ENCODE data around the gene CEP55.

DNA sequence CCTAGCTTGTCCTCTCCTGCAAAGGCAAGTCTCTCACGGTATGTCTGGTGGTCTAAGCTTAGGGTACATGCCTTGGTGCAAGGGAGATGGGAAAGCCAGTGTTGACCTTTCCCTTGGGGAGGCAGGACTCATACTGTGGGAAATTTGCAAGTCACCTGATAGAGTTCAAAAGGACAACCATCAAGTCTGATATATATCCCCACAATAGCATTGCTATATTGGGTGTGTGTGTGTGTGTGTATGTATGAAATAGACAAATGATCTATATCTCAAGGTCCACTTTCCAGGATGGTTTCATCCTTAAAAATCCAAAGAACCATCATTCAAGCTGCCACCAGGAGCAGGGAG, 57.9 kb downstream of the CEP55 start:
- TF ChIP-seq, protein P1, sequence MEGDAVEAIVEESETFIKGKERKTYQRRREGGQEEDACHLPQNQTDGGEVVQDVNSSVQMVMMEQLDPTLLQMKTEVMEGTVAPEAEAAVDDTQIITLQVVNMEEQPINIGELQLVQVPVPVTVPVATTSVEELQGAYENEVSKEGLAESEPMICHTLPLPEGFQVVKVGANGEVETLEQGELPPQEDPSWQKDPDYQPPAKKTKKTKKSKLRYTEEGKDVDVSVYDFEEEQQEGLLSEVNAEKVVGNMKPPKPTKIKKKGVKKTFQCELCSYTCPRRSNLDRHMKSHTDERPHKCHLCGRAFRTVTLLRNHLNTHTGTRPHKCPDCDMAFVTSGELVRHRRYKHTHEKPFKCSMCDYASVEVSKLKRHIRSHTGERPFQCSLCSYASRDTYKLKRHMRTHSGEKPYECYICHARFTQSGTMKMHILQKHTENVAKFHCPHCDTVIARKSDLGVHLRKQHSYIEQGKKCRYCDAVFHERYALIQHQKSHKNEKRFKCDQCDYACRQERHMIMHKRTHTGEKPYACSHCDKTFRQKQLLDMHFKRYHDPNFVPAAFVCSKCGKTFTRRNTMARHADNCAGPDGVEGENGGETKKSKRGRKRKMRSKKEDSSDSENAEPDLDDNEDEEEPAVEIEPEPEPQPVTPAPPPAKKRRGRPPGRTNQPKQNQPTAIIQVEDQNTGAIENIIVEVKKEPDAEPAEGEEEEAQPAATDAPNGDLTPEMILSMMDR (IDR thresholded peaks at IDR 0.05): no peak
- TF ChIP-seq POLR2A (IDR thresholded peaks at IDR 0.05): no peak
